GM18861 (cell line): ENCODE results near the gene ESPL1.
"Not testable (repeated sequence)": the region's sequence is repeated elsewhere in the genome, so short reads cannot be mapped to it uniquely, and the experiment has no call there.

Source experiments
- ATAC-seq: cut with Tn5 transposase; IDR thresholded peaks from one replicate; pipeline ENCODE4 v1.9.1; 2021; ENCODE audit not compliant: unreplicated experiment

Gene ESPL1

DNA sequence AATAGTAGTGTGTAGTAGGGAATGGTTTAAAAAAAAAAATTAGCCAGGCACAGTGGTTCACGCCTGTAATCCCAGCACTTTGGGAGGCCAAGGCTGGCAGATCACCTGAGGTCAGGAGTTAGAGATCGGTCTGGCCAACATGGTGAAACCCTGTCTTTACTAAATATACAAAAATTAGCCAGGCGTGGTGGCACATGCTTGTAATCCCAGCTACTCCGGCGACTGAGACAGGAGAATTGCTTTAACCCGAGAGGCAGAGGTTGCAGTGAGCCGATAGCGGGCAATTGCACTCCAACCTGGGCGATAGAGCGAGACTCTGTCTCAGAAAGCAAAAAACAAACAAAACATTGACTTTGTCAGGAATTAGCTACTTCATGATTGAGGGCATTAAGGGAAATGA lies 29.0 kb downstream of the ESPL1 start:
- ATAC-seq, result not testable (repeated sequence)

DNA sequence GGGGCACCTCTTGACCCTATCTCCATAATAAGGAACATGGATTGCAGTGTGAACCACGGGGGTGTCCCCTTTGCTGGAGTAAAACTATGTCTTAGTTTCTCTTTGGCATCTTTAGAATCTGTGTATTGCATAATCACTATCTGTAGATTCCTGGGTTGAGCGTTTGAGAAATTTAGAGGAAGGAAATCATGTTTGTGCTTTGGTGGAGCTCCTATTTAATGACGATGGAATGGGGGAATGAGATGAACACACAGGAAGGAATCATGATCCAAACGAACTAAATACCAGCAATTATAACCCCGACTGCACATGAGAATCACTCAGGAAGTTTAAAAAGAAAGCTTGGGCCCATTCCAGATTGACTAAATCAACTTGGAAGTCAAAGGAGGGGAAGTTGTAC lies 30.1 kb downstream of the ESPL1 start:
- no peak for ATAC-seq

DNA sequence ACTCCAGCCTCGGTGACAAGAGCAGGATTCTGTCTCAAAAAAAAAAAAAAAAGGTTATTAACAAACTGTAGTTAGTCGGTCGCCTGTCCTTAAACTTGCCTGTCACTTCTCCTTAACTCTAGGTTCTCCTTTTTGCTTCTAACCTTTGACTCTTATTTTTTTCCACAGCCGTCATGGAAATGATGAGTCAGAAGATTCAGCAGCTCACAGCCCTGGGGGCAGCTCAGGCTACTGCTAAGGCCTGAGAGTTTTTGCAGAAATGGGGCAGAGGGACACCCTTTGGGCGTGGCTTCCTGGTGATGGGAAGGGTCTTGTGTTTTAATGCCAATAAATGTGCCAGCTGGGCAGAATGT lies 31.0 kb downstream of the ESPL1 start:
- no peak for ATAC-seq

DNA sequence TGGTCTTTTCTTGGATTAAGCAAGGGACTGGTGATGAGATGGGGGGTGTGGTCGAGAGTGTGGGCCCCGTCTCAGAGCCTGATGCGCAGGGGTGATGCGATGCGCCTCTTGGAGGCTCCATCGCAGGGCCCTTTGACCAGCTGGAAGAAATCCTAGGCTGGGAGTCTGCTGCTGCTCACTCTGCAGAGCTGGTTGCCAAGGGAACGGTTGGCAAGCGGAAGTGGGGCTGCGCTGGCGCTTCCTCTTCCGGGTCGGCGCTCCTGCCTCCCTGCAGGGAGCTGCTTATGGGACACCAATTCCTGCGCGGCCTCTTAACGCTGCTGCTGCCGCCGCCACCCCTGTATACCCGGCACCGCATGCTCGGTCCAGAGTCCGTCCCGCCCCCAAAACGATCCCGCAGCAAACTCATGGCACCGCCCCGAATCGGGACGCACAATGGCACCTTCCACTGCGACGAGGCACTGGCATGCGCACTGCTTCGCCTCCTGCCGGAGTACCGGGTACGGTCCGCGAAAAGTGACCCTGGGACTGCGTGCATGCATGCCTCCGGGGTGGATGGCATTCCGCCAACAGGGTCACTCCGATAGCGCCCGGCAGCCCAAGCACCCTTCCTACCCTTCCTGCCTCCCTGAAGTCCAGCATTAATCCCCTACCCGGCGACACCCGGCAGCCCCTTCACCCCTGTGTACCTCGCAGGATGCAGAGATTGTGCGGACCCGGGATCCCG lies 31.5 kb downstream of the ESPL1 start, which contains the start of gene MYG1:
TSS of gene MYG1 (plus strand) at position 242 of the 727 bp plus-strand sequence. CDS start at position 285, 43 bp downstream.
- peak; percentile 65 for ATAC-seq

DNA sequence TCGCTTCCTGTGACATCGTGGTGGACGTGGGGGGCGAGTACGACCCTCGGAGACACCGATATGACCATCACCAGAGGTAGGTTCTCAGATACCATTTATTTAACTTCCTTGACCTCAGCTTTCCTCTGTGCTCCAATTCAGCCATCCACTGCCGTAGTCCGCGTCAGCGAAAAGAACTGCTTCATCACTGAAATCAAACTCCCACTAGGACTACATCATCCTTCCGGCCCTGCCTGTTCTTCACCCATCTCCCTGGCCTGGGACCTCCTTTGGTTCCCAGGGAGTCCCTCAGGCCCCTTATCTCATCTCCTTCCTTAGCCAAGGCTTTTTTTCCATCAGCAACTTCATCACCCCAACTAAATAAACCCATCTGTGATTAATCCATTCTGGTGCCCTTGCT lies 32.1 kb downstream of the ESPL1 start:
- no peak for ATAC-seq

DNA sequence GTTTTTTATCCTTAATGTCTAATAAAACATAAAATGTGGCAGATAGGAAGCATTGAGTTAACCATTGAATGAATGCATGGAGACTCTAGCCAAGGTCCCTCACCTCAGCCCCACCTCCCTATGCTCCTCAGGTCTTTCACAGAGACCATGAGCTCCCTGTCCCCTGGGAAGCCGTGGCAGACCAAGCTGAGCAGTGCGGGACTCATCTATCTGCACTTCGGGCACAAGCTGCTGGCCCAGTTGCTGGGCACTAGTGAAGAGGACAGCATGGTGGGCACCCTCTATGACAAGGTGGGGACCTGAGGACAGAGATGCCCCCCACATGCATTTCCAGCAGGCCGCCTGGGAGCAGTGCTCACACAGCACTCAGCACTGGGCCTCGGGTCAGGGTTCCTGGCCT lies 34.8 kb downstream of the ESPL1 start:
- ATAC-seq, result no peak

GRCh38 chr12:53306826-53307225 lies 38.7 kb downstream of the ESPL1 start:
- ATAC-seq, result no peak

DNA sequence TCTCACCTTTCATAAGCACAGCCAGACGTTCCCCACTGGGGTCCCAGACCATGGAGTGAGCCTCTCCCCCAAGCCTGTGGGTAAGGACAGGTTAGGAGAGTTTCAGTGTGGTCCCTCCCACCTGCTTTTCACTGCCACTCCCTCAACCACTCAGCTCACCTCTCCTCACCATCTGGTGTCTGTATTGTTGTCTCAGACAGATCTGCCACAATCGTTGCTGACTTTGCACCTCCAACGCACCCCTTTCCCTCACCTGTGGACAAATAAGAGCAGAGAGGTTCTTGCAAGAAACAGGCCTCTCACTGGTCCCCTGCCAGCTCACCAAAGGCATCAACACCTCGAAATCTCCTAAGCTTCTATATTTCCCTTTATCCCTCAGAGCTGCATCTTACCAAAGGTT lies 40.2 kb downstream of the ESPL1 start:
- no peak for ATAC-seq

DNA sequence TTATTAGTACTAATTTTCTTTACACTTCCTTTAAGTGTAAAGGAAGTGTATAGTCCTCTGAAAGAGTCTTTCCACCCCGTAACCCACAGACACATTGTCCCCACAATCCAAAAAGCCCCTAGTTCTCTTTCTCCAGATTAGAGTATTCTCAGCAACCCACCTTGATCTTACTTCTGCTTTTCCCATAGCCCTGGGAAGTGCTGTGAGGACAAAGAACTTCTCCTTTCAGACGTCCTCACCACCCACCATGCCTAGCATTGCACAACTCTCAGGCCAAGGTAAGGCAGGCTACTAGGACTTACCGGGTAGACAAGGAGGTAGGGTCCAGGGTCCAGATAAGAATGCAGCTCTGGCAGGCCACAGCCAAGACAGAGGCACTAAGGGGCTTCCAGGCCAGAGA lies 45.9 kb downstream of the ESPL1 start:
- ATAC-seq, result no peak

- ATAC-seq, result no peak
Measured at GRCh38 chr12:53320352-53321195, 52.5 kb downstream of the ESPL1 start.

- ATAC-seq, result peak; percentile 29
Measured at GRCh38 chr12:53324113-53324778, 56.1 kb downstream of the ESPL1 start.

- peak; percentile 42 for ATAC-seq
Measured at GRCh38 chr12:53324779-53325510, 56.8 kb downstream of the ESPL1 start.

DNA sequence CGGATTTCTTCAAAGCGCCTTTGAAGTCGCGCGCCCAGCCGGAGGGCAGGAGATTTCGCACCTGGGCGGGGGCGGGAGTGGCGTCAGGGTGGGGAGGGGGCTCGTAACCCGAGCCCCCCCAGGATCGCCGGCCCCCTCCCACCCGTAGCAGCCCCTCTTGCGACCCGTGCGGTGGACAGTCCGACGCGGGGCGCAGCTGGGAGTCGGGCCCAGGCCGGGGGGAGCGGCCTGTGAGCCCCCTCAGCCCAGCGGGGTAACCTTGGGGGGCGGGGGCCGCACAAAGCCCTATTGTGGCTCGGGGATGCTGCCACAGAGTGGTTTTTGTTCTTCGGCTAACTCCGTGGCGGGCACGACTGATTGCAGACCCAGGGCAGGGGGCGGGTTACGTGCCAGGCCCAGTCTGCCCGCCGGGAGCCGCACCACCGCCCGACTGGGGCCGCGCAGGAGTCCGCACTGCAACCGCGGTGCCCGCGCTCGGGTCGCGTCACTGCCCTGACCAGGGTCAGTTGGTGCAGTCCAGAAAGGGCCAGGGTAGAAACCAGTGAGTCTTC lies 57.5 kb downstream of the ESPL1 start:
- ATAC-seq, result no peak

GRCh38 chr12:53326460-53327185 lies 58.5 kb downstream of the ESPL1 start:
- ATAC-seq, result no peak

GRCh38 chr12:53327435-53328042 lies 59.4 kb downstream of the ESPL1 start:
- no peak for ATAC-seq

- ATAC-seq, result no peak
Measured at GRCh38 chr12:53328043-53328435, 59.9 kb downstream of the ESPL1 start.

- ATAC-seq, result no peak
Measured at GRCh38 chr12:53330671-53331070, 62.6 kb downstream of the ESPL1 start.

DNA sequence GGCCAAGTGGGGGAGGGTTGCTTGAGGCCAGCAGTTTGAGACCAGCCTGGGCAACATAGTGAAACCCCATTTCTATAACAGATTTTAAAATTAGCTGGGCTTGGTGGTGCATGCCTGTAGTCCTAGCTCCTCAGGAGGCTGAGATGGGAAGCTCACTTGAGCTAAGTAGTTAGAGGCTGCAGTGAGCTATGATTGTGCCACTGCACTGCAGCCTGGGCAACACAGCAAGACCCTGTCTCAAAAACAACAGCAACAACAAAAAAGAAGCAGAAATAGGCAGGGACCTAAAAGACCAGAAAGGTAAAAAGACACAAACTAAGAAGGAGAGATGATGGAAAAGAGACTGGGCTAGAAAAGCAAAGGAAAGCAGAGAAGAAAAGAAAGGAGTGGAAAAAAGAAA lies 64.2 kb downstream of the ESPL1 start:
- ATAC-seq, result not testable (repeated sequence)

GRCh38 chr12:53332744-53333143 lies 64.6 kb downstream of the ESPL1 start:
- ATAC-seq, result no peak

- ATAC-seq, result no peak
Measured at GRCh38 chr12:53333289-53333688, 65.2 kb downstream of the ESPL1 start.
